Measurements from ENCODE around the gene CLUH.

DNA sequence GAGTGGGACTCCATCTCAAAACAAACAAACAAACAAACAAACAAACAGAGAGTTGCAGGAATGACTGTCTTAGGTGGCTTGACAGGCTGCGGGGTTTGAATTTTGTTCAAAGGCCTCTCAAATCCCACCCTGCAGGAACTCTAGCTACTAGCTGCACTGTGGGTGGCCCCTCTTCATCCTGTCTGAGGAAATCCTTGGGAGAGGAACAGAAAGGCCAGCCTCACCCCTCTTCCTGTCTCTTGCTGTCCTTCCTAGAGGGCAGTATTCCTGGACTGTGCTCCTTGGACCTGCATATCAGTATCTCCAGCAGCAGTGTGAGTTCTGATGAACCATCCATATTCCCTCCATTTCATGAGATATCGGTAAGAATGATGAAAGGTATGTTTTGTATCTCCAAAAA, 39.9 kb upstream of the CLUH start:
- TF ChIP-seq NFIC (IDR thresholded peaks at IDR 0.05; ENCODE audit: borderline replicate concordance) (no peak), FOSL2 (IDR thresholded peaks at IDR 0.05; ENCODE audit: borderline replicate concordance, low read depth) (no peak)
- TF ChIP-seq, protein P1, sequence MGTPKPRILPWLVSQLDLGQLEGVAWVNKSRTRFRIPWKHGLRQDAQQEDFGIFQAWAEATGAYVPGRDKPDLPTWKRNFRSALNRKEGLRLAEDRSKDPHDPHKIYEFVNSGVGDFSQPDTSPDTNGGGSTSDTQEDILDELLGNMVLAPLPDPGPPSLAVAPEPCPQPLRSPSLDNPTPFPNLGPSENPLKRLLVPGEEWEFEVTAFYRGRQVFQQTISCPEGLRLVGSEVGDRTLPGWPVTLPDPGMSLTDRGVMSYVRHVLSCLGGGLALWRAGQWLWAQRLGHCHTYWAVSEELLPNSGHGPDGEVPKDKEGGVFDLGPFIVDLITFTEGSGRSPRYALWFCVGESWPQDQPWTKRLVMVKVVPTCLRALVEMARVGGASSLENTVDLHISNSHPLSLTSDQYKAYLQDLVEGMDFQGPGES (IDR thresholded peaks at IDR 0.05; ENCODE audit: low read depth, low read length): no peak
- TF ChIP-seq, protein P2, sequence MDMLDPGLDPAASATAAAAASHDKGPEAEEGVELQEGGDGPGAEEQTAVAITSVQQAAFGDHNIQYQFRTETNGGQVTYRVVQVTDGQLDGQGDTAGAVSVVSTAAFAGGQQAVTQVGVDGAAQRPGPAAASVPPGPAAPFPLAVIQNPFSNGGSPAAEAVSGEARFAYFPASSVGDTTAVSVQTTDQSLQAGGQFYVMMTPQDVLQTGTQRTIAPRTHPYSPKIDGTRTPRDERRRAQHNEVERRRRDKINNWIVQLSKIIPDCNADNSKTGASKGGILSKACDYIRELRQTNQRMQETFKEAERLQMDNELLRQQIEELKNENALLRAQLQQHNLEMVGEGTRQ (IDR thresholded peaks at IDR 0.05; ENCODE audit: borderline replicate concordance, low read depth, low read length): no peak
- TF ChIP-seq, protein P3, sequence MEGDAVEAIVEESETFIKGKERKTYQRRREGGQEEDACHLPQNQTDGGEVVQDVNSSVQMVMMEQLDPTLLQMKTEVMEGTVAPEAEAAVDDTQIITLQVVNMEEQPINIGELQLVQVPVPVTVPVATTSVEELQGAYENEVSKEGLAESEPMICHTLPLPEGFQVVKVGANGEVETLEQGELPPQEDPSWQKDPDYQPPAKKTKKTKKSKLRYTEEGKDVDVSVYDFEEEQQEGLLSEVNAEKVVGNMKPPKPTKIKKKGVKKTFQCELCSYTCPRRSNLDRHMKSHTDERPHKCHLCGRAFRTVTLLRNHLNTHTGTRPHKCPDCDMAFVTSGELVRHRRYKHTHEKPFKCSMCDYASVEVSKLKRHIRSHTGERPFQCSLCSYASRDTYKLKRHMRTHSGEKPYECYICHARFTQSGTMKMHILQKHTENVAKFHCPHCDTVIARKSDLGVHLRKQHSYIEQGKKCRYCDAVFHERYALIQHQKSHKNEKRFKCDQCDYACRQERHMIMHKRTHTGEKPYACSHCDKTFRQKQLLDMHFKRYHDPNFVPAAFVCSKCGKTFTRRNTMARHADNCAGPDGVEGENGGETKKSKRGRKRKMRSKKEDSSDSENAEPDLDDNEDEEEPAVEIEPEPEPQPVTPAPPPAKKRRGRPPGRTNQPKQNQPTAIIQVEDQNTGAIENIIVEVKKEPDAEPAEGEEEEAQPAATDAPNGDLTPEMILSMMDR (IDR thresholded peaks at IDR 0.05): no peak

Data from SK-N-SH (cell line).